GM18502 (cell line): ENCODE measurements around the gene DMBX1.

Experiments
- ATAC-seq: cut with Tn5 transposase; IDR thresholded peaks from one replicate; pipeline ENCODE4 v1.9.1; 2021; ENCODE audit warnings: mild to moderate bottlenecking; ENCODE audit not compliant: unreplicated experiment, poor library complexity

Gene DMBX1

GRCh38 chr1:46497020-46497419 is 7.4 kb downstream of the DMBX1 start:
- no peak for ATAC-seq

- ATAC-seq: no peak
These were observed 8.0 kb downstream of the DMBX1 start for GRCh38 chr1:46497665-46498064.

GRCh38 chr1:46501528-46501927 is 11.9 kb downstream of the DMBX1 start:
- ATAC-seq: no peak

DNA sequence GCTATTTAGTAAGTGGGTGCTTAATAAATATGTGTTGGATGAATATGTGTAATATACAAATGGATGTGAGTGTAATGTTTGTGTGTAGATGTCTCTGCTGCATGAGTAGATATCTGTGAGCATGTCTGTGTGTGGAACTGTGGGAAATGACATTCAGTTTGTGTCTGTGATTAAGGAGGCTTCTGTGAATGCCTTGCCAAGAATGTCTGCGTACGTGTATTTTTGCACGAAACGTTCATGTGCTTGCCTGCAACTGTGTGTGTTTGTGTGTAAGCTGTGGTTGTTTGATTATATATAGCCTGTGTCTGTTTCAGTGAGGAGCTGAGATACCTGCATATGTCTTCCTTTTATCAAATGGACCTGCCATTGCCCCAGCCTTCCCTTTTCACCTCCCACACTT is 13.8 kb downstream of the DMBX1 start:
- no peak for ATAC-seq

DNA sequence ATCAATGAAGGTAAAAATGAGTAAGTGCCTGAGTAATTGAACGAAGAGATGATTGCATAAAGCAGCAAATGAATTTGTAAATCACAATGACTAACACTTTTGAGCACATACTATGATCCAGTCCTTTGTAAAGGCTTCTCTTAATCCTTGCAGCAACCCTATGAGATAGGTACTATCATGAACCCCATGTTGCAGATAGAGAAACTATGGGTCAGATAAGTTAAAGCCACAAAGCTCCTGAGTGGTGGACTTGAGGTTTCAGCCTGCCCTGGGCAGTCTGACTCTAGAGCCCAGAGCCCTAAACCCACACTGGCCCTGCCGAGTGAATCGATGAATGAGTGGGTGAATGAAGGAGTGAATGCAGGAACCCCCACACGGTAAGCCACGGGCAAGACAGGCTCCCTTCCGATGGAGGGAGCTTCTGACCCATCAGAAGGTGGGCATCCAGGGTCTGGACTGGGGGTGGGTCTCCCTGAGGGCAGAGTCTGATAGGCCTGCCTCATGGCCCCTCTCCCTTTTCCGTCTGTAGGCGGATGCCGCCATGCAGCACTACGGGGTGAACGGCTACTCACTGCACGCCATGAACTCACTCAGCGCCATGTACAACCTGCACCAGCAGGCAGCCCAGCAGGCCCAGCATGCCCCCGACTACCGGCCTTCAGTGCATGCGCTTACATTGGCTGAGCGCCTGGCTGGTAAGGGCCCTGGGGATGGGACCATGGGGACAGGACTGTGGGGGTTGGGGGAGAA is 17.0 kb downstream of the DMBX1 start:
- no peak for ATAC-seq

- no peak for ATAC-seq
These were observed 19.1 kb downstream of the DMBX1 start for GRCh38 chr1:46508757-46509156.

GRCh38 chr1:46510341-46510997 is 20.8 kb downstream of the DMBX1 start:
- no peak for ATAC-seq

- ATAC-seq: no peak
These were observed 21.3 kb downstream of the DMBX1 start for GRCh38 chr1:46510998-46511365.

DNA sequence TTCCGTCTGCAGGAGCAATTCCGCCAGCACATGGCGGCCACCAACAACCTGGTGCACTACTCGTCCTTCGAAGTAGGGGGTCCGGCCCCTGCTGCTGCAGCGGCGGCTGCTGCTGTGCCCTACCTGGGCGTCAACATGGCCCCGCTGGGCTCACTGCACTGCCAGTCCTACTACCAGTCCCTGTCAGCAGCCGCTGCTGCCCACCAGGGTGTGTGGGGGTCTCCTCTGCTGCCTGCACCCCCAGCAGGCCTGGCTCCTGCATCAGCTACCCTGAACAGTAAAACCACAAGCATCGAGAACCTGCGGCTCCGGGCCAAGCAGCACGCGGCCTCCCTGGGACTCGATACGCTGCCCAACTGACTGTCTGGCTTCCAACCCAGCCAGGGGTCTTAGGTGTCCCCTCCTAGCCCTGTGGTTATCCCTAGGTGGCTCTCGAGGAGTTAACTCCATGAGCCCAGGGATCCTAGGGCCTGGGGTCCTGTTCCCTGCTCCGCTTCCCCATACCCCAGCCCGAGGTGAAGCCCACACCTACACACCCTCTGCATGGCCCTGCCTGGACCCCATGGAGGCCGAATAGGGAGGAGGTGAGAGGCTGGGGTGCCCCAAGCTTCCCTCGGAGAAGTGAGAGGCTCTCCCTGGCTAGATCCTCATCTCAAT is 22.6 kb downstream of the DMBX1 start:
- no peak for ATAC-seq

DNA sequence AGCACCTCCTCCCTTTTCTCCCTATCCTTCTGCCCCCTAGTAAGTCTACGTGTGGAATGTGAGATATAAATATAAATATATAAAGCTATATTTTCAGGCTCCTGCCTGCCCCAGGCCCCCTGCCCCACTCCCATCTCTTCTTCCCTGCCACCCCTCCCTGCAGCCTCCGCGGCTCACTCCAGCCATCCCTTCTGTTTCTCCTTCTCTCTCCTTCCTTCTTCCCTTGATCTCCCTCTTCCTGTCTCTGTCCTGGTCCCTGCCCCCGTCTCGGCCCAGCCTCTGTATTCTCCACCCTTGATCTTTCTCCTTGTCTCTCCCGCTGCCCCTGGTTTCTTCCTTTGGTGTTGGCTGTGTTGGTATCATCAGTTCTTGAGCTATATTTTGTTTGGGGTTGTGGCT is 23.2 kb downstream of the DMBX1 start:
- ATAC-seq: no peak

DNA sequence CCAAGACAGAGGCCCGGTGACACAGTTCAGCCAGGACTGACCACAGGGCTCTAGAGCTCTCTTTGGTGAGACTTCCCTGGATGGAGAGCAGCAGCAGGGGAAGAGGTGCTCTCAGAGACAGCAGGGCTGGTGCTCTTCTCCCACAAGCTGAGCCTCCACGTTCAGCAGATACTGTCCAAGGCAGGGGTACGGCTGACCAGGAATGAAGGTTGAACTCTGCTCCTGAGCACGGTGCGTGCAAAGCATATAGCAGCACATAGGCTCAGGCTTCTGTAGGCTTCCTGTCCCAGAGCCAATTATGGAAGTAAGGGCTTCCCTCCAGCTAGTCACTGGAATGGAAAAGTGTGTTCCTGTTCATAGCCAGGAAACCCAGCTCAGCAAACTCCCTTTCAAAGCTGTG is 23.9 kb downstream of the DMBX1 start:
- ATAC-seq: no peak

GRCh38 chr1:46515576-46515975 is 25.9 kb downstream of the DMBX1 start:
- no peak for ATAC-seq

DNA sequence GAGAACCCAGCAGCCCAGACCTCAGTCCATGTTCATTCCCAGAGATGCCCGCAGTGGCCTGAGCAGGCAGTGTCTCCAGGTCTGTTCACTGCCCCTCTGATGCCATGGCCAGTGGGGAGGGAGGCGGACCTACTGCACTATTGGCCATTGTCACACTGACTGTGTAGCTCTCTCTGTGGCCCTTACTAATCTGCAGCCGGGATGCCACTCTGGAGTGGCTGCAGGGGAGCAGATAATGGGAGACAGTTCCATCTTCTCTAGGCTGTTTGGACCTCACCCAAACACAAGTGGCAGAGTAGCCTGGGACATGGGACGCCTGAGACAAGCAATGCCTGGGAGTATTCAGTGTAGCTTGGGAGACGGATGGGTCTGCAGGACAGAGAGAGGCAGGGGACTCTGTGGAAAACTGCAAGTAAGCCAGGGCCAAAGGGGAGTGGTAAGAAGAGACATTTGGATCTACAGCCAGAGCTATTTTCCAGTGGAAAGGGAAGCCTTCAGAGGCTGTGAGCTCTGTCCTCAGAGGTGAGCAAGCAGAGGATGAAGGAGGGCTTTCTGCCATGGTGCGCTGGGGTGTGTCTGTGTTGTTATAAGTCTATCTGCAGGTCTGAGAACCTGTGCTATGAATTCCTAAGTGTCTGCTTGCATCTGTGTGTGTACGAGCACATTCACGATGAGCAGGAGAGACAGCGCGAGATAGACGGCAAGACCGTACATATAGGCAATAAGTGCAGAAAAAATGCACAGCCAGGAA is 26.7 kb downstream of the DMBX1 start:
- ATAC-seq: no peak

GRCh38 chr1:46517010-46517600 is 27.5 kb downstream of the DMBX1 start:
- ATAC-seq: no peak

DNA sequence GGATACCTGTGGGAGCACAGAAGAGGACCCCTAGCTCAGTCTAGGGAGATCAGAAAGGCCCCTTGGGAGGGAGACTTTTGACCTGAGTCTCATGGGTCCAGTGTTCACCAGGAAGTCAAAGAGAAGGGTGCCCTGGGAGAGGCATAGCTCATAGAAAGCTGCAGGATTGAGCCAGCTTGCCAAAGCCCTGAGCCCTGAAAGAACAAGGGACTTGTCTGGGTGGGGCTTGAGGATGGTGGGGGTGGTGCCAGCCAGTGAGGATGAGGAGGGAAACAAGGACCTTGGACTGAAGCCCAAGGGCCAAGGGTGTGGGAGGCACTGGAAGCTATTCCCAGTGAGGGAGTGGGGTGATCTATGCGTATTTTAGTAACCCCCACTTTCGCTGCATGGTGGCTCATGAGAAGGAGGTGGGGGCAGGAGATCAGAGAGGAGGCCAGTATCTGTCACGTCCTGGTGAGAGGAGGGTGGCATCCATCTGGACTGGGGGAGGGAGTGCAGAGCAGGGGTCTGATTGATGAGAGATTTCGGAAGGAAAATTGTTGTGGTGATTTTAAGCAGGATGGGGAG is 28.4 kb downstream of the DMBX1 start:
- ATAC-seq: no peak

DNA sequence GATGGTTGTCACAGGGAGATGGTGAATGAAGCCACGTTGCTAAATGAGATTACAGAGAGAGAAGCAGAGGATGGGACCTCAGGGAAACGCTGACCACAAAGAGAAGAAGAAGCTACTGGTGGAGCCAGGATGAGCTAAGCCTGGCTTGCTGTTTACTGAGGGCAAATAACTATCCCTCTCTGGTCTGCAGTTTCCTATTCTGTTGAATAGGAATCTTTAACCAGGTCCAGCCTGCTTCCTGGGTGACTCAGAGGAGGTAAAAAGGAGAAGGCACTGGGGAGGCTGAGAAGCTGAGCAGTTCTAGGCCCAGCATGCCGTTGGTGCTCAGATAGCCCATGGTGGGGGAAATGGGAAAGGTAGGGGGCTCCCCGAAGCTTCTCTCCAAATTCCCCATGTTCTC is 29.6 kb downstream of the DMBX1 start:
- no peak for ATAC-seq

DNA sequence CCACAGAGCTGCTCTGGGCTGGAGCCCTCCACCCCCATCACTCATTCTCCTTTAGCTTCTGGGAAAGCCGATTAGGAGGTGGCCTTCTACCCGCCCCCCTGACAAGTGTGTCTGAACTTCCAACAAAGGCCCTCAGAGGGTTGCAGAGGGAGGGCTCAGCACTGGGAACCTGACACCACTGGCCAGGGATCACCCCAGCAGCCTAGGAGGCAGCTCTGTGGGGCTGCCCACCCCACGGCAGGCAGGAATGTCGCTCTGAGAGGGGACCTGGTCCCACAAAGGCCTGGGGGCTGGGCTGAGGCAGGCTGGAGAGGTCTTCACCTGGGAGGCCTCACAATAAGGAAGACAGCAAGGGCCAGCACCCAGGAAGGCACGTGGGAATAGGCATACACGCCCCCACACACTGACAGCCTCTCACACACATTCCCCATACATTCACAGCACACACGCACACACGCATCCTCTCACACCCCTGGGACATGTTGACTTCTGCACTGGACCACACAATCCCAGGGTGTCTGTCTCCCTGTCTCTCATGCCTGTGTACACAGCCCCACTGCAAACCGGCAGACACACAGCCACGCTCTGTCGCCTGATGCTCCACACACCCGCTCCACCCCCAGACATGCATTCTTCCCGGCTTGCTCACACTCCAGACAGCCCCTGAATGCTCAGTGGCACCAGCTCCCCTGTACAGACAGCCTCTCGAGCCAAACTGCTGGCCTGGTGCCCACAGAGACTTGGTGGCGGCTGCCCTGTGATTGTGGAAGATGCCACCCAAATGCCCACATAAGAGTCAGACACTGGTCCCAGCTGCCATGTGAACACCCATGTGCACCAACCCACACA is 30.7 kb downstream of the DMBX1 start:
- no peak for ATAC-seq

GRCh38 chr1:46521414-46521813 is 31.8 kb downstream of the DMBX1 start:
- no peak for ATAC-seq

DNA sequence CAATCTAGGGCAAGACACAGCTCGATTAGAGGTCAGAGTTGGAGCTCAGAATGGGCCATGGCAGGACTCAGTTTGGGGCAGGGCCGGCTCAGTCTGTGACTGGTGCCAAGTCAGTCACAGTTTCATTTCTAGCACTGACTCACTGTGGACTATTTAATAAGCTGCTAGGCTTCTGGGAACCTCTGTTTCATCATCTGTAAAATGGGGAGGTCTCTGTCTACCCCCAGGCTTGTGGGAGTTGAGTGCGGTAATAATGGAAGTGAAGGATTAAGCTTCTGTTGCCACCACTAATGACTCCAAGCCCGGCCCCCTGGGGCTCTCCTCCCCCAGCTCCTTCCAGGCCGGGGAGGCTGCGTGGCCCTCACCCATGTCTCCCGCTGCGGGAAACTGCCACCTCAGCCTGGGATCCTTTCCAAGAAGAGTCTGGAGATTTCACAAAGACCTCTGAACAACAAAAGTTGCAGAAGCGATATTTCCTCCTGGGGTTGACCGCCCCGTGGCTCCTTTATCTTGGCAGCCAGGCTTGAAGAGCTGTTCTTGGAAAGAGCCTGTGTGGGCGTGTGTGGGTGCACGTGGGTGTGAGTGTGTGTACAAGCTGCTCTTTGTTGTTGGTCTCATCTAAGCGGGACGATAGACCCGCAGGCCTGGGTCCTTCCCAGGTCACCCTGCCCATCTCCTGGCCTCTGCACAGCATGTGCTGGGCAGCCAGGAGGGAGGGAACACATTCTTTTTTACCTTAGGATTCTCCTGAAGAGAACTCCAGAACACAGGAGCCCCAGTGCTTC is 32.7 kb downstream of the DMBX1 start:
- no peak for ATAC-seq
